DMS79 (cell line): ENCODE data around the gene PIAS4.

Experiments
- DNase-seq: peaks from one replicate; lab custom pipeline; 2025; lab: John Stamatoyannopoulos, UW

The PIAS4 gene

GRCh38 chr19:4059891-4060620 is 52.5 kb downstream of the PIAS4 start:
- DNase-seq = no peak

- no peak for DNase-seq
Observed at GRCh38 chr19:4060621-4061177, 53.2 kb downstream of the PIAS4 start.

DNA sequence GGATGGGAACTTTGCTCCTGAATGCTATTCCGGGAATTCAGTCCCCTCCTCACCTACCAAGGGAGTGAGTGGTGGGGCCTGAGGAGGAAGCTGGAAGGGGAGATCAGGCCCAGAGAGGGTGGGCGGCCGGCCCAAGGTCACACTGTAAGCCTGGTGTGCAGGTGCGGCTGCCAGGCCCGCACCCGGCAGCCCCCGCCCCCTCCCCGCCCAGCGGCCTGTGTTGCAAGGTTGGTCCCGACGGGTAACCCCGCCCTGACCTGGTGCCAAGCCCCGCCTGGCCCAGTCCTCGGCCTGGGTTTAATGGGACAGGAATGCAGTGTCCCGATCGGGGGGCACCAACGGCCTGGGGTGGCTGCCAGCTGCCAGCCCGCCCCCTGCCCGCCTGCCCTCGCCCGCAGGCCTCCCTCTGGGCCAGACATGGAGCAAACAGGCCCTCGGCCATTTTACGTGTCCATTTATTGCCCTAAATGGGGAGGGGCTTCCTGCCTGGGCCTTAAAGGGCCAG is 53.7 kb downstream of the PIAS4 start:
- no peak for DNase-seq

DNA sequence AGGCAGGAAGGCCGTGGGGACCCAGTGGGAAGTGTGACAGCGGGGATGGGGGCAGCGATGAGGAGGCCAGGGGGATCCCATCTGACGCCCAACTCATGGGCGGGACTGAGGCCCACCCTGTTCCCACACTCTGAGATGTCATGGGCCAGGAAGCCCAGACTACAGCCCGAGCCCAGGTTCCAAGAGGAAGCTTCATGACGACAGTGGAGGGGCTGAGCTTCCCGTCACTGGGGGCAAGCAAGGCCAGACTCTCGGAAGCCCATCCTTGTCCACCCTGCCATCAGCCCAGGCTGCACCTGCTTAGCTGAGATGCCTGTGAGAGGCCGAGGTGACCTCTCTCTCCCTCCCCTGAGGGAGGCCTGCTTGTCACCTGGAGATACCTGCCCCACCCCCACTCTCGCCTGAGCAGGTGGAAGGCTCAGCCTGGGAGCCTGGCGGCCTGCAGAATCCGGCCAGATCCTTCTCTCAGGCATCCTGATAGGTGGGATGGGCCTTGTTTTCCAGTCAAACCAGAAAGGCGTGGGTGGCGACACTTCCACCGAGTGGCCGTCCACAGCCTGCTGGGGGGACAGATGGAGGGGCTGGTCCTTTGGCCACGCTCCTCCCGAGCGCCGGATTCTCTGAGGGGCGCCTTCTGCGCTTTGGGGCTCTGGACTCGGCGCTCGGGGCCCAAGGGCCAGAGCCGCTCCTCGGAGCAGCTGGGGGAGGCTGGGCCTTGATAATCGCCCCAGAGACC is 54.3 kb downstream of the PIAS4 start:
- DNase-seq = no peak

GRCh38 chr19:4062419-4063368 is 55.2 kb downstream of the PIAS4 start:
- no peak for DNase-seq

- DNase-seq = no peak
Observed at GRCh38 chr19:4063369-4064148, 56.0 kb downstream of the PIAS4 start.

DNA sequence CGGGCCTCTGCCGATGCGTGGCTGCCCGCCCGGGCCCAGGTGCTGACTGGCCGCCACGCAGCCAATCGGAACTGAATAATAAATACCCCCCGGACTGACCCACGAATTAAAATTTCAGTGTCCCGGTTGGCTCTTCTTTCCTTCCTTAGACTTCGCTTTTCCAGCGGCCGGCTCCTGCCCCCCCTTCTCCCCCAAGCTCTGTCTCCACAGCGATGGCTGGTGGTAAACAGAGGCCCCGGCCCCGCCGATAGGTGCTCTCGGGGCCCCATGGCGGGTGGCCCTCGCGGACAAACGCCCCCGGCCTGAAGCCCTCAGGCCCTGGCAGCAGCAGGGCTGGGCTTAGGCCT is 56.6 kb downstream of the PIAS4 start:
- no peak for DNase-seq

DNA sequence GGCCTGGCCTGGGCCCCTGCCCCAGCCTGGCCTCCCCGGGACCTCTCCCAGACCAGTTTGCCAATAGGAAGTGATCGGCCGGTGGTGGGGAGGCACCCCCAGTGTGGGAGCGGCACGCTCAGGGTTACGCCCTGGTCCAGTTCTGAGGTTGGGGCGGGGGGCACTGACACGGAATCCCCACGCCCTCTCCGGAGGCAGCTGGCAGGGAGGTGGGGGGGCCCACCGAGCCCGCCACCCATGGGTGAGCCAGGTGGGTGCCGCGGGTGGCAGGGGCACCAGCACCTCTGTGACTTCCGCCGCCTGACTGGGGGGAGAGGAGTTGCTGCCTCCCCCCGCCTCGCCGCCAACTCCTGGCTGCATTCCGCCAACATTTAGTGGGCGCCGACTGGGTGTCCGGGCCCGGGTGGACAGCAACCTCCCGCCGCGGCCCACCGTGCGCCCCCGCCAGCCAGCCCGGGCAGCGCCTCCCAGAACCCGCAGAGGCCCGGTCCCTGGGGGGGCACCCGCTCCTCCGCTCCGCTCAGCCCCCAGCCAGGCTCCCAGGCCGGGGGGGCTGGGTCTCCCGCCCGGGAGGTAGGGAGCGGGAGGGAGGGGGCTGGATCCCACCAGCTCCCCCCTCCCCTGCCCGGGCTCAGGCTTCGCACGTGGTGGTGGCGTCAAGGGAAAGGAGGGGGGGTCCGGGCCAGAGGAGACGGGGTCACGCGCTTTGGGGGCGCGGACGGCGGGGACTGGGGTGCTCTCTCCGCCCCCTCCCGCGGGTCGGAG is 57.1 kb downstream of the PIAS4 start:
- no peak for DNase-seq

DNA sequence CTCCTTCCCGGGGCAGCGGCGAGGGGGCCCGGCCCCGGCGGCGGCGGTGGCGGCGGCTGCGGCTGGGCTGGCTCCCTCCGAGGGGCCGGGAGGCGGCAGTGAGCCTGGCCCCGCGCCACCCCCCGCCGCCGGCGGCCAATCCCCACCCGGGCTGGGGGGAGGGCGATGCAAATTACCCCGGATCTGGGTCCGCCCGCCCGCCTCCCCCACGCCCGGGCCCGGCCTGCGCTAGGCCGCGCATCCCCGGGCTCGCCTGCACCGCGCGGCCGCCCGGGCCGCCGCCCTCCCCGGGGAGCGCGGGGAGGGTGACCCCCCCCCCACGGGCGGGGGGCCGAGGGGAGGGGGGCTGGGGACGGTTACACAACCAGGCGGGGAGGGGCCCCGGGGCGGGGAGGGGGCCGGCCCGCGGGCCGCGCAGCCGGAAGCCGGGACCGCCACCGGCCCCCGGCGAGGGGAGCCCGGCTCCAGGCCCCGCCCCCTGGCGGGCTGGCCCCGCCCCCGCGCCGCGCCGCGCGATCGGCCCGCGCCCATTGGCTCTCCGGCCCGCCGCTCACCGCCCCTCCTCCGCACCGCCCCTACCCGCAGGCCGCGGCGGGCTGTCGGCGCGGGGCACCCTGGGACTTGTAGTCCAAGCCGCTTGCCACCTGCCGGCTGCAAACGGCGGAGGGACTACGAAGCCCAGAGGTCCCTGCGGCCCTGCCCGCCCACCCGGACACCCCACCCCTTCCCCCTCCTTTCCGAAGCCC is 58.1 kb downstream of the PIAS4 start:
- peak; percentile 88 for DNase-seq

GRCh38 chr19:4066176-4066606 is 58.7 kb downstream of the PIAS4 start:
- DNase-seq = no peak

GRCh38 chr19:4066682-4067395 is 59.3 kb downstream of the PIAS4 start, which contains the start of gene ZBTB7A:
Gene ZBTB7A (minus strand): TSS chr19:4066899. CDS start chr19:4055232, 11,667 bp downstream.
- DNase-seq = peak; percentile 35

DNA sequence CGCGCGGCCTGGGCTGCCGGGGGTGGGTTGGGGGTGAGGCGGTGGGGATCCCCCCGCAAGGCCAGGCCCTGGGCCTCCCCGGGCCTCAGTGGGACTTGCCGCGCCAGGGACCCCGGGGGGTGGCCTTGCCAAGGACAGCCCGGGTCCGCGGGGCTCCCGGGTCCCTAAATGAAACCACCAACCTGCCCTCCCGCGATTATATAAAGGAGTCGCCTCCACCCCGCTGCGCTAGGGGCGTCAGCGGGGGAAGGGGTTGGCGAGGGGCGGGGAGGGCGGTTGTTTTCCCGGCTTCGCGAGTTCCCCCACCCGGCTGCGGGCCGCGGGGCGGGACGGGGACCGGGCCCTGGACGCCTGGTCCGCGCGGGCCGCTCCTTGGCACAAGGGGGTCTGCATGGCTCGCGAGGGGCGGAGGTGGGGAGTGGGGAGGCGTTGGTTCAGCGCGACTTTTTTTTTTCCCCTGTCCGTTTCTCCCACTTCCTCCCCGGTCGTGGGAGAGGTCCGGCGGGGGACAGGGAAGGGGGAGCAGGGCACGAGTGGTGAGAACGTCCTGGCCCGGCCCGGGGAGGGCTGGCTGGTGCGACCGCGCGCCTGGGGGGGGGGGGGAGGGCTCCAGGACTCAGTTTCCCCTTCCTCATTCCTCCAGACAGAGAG is 60.0 kb downstream of the PIAS4 start:
- DNase-seq = no peak

DNA sequence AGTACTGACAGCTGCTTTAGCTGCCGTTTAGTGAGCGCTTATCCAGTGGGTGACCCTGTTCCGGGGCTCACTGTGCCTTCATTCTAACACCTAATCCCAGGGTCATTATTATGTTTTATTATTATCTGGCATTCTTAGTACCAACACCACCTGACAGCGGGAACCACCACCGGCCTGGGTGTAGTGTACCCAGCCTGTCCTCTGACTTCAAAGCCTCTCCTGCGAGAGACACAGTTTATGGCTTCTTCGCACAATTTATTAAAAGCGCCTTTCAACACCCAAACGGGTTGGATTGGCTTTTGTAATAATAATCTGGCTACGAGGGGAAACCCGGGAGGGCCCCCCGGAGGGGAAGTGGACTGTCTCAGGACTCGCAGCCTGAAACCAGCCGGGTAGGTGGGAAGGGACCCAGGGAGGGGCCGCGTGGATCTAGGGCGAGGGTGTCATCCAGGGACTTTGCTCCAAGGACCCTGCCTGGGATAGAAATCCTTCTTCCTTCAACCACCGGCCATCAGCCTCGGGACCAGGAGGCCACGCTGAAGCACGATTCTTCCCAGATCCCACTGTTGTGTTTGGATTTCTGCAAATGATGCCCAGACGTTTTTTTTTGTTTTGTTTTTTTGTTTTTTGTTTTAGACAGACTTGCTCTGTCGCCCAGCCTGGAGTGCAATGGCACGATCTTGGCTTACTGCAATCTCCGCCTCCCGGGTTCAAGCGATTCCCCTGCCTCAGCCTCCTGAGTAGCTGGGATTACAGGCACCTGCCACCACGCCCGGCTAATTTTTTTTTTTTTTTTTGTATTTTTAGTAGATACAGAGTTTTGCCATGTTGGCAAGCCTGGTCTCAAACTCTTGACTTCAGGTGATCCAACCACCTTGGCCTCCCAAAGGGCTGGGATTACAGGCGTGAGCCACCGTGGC is 60.8 kb downstream of the PIAS4 start:
- no peak for DNase-seq

GRCh38 chr19:4069331-4069959 is 61.9 kb downstream of the PIAS4 start:
- DNase-seq = no peak

GRCh38 chr19:4071610-4072009 is 64.1 kb downstream of the PIAS4 start:
- DNase-seq = no peak

- no peak for DNase-seq
Observed at GRCh38 chr19:4075373-4075772, 67.8 kb downstream of the PIAS4 start.

DNA sequence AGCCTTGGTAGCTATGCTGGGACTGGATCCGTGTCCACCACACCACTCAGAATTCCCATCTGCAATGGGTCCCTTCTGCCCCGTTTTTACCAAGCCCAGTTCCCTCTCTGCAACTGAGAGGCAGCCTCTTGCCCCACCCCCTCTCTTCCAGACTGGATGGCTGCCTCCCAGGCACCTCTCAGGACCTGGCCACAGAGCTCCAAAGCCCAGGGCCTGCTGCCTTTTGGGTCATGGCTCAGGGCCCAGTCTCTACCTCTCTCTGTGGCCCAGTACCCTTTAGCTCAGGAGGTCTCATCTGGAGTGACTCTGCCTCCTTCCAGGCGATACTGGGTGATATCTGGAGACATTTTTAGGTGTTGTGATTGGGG is 69.5 kb downstream of the PIAS4 start:
- DNase-seq = no peak
